GM20000 (cell line): ENCODE measurements around the gene CFL1.
A peak's percentile ranks its signal among the peaks of the same experiment; 100 is the strongest.

Experiments used
- DNase-seq: peaks from one replicate; pipeline ENCODE4 v3.0.0; 2012; ENCODE audit warnings: low spot score
- TF ChIP-seq, protein P1 (sequence below): IDR thresholded peaks from 2 replicates; pipeline ENCODE4 v1.5.1; 2012; ENCODE audit warnings: mild to moderate bottlenecking, control low read depth; ENCODE audit errors: extremely low read depth, missing control alignments

CFL1 gene

GRCh38 chr11:65886826-65887722 is 29.1 kb upstream of the CFL1 start:
- DNase-seq: no peak
- TF ChIP-seq, protein P1, sequence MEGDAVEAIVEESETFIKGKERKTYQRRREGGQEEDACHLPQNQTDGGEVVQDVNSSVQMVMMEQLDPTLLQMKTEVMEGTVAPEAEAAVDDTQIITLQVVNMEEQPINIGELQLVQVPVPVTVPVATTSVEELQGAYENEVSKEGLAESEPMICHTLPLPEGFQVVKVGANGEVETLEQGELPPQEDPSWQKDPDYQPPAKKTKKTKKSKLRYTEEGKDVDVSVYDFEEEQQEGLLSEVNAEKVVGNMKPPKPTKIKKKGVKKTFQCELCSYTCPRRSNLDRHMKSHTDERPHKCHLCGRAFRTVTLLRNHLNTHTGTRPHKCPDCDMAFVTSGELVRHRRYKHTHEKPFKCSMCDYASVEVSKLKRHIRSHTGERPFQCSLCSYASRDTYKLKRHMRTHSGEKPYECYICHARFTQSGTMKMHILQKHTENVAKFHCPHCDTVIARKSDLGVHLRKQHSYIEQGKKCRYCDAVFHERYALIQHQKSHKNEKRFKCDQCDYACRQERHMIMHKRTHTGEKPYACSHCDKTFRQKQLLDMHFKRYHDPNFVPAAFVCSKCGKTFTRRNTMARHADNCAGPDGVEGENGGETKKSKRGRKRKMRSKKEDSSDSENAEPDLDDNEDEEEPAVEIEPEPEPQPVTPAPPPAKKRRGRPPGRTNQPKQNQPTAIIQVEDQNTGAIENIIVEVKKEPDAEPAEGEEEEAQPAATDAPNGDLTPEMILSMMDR: no peak

GRCh38 chr11:65885808-65886536 is 28.0 kb upstream of the CFL1 start:
- TF ChIP-seq, protein P1: no peak
- DNase-seq: no peak

- TF ChIP-seq, protein P1: no peak
- no peak for DNase-seq
These were observed 27.3 kb upstream of the CFL1 start for GRCh38 chr11:65885231-65885630.

DNA sequence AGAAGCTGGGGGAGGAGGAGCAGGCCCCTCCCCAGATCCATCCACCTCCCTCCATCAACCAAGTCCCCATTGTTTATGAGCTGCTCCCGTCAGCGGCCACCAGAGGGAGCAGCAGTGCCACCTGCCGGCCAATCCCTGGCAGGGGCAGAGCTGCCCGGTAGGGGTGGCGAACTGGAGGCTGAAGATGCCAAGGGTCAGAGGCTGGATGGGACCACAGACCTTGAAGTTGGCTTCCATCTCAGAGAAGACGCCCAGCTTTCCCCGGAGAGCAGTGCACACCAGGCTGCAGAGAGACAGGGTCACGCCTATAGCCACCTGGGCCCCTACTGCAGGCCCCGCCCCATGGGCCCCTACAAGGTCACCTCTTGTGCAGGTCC is 26.7 kb upstream of the CFL1 start:
- TF ChIP-seq, protein P1: peak; percentile 100
- peak; percentile 84 for DNase-seq

GRCh38 chr11:65883786-65884715 is 26.1 kb upstream of the CFL1 start:
- DNase-seq: no peak
- TF ChIP-seq, protein P1: no peak

DNA sequence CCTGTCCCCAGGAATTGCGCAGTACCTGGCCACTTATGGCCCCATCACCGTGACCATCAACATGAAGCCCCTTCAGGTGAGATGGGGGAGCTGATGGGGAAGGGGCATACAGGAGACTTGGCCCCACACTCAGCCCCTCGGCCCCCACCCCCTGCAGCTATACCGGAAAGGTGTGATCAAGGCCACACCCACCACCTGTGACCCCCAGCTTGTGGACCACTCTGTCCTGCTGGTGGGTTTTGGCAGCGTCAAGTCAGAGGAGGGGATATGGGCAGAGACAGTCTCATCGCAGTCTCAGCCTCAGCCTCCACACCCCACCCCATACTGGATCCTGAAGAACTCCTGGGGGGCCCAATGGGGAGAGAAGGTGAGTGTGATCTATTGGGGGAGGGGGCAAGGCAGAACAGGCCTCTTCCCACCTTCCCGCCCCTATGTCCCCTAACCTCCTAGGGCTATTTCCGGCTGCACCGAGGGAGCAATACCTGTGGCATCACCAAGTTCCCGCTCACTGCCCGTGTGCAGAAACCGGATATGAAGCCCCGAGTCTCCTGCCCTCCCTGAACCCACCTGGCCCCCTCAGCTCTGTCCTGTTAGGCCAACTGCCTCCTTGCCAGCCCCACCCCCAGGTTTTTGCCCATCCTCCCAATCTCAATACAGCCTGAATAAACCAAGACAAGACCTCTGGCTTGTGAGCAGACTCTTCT is 25.2 kb upstream of the CFL1 start:
- no peak for DNase-seq
- TF ChIP-seq, protein P1: no peak
